GM18519 (cell line): ENCODE results near the gene TCIRG1.

ENCODE experiments used
- ATAC-seq: cut with Tn5 transposase; IDR thresholded peaks from one replicate; pipeline ENCODE4 v1.9.1; 2021; ENCODE audit warnings: mild to moderate bottlenecking, moderate library complexity; ENCODE audit not compliant: unreplicated experiment, low FRiP score

Gene TCIRG1

GRCh38 chr11:68004551-68005335, 34.1 kb upstream of the TCIRG1 start:
- no peak for ATAC-seq

- no peak for ATAC-seq
These were observed 32.1 kb upstream of the TCIRG1 start for GRCh38 chr11:68006606-68007166.

- ATAC-seq: no peak
These were observed 31.1 kb upstream of the TCIRG1 start for GRCh38 chr11:68007498-68008380.

- no peak for ATAC-seq
These were observed 30.2 kb upstream of the TCIRG1 start for GRCh38 chr11:68008381-68009337.

- no peak for ATAC-seq
These were observed 29.3 kb upstream of the TCIRG1 start for GRCh38 chr11:68009391-68010089.

- ATAC-seq: no peak
These were observed 28.5 kb upstream of the TCIRG1 start, which contains the start of gene ALDH3B1 for GRCh38 chr11:68010090-68011041. Gene ALDH3B1 (plus strand): TSS chr11:68010327. CDS start chr11:68015298, 4,971 bp downstream.

GRCh38 chr11:68011051-68011943, 27.5 kb upstream of the TCIRG1 start:
- ATAC-seq: no peak

GRCh38 chr11:68012044-68012842, 26.6 kb upstream of the TCIRG1 start:
- no peak for ATAC-seq

GRCh38 chr11:68012843-68013610, 25.8 kb upstream of the TCIRG1 start:
- no peak for ATAC-seq

- no peak for ATAC-seq
These were observed 25.1 kb upstream of the TCIRG1 start for GRCh38 chr11:68013611-68014156.

GRCh38 chr11:68014157-68014946, 24.5 kb upstream of the TCIRG1 start:
- no peak for ATAC-seq

GRCh38 chr11:68014947-68015447, 23.8 kb upstream of the TCIRG1 start:
- ATAC-seq: no peak

- ATAC-seq: no peak
These were observed 23.4 kb upstream of the TCIRG1 start for GRCh38 chr11:68015467-68015866.

- no peak for ATAC-seq
These were observed 22.5 kb upstream of the TCIRG1 start for GRCh38 chr11:68016161-68016903.
